ENCODE data around the gene ITLN1. TPM values are rescaled to one million over a fixed set of nuclear protein-coding genes. Genes with fewer than 3 reads are reported as not detected.

Gene ITLN1
- total RNA-seq, 2 experiments from 2014 or later = not detected

DNA sequence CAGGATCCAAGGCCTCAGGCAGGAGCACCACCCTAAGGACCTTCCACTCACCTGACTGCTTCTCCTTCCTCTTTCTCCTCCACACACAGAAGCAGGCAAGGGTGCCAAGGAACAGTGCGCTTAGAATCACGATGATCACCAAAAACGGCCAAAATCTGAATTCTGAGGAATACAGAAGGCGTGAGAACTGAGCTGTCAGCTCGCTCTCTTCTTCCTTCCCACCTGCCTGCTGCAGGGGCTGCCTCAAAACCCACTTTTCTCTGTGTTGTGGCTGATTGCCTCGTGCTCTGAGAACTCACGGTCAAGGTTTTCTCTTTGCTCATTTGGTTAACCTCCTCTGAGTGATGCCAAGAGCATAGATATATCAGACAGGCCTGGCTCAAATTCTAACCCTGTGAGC, 46.1 kb downstream of the ITLN1 start:
- Mint-ChIP-seq H3K9me3 (no peaks in the 10 kb centered on the region), H3K4me3 (peak overlapping the region; percentile 25), H3K4me1 (ENCODE audit: low read depth) (peaks cover 67% of the 10 kb centered on the region), H3K27ac (peak overlapping the region; percentile 99), H3K36me3 (ENCODE audit: low read depth) (no peaks in the 10 kb centered on the region), H3K27me3 (no peaks in the 10 kb centered on the region)
- POLR2A ChIA-PET = interaction anchor here (0.7 to 2.0 kb wide), 4 partner anchors 12 to 143 kb away, joined by 3 to 9 read pairs (median 4); partner anchors contain the start of gene LY9
- TF ChIP-seq, protein P1, sequence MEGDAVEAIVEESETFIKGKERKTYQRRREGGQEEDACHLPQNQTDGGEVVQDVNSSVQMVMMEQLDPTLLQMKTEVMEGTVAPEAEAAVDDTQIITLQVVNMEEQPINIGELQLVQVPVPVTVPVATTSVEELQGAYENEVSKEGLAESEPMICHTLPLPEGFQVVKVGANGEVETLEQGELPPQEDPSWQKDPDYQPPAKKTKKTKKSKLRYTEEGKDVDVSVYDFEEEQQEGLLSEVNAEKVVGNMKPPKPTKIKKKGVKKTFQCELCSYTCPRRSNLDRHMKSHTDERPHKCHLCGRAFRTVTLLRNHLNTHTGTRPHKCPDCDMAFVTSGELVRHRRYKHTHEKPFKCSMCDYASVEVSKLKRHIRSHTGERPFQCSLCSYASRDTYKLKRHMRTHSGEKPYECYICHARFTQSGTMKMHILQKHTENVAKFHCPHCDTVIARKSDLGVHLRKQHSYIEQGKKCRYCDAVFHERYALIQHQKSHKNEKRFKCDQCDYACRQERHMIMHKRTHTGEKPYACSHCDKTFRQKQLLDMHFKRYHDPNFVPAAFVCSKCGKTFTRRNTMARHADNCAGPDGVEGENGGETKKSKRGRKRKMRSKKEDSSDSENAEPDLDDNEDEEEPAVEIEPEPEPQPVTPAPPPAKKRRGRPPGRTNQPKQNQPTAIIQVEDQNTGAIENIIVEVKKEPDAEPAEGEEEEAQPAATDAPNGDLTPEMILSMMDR (IDR thresholded peaks at IDR 0.05) = no peak
- ATAC-seq (no peak), DNase-seq (peak; percentile 45)
- intact Hi-C loops (cut with micrococcal nuclease) = no loop called here
- CTCF ChIA-PET = interaction anchor here (0.8 to 12.6 kb wide), 12 partner anchors 12 to 151 kb away, joined by 3 to 298 read pairs (median 43); partner anchors contain the start of genes ITLN2 and LY9

GRCh38 chr1:160837558-160838205, 47.3 kb downstream of the ITLN1 start:
- H3K36me3 Mint-ChIP-seq (ENCODE audit: low read depth) = no peaks in the 10 kb centered on the region
- peak overlapping the region; percentile 57 for H3K4me3 Mint-ChIP-seq
- TF ChIP-seq, protein P1 (IDR thresholded peaks at IDR 0.05) = peak; percentile 44
- no peaks in the 10 kb centered on the region for H3K27me3 Mint-ChIP-seq
- DNase-seq (peak; percentile 92), ATAC-seq (peak; percentile 90)
- CTCF ChIA-PET = interaction anchor here (0.7 to 12.6 kb wide), 29 partner anchors 9 to 316 kb away, joined by 3 to 298 read pairs (median 4); partner anchors contain the start of genes ITLN1, ITLN2, KLHDC9 and LY9
- peaks cover 72% of the 10 kb centered on the region for H3K4me1 Mint-ChIP-seq (ENCODE audit: low read depth)
- no peaks in the 10 kb centered on the region for H3K9me3 Mint-ChIP-seq
- POLR2A ChIA-PET = interaction anchor here (0.5 to 2.3 kb wide), 23 partner anchors 8 to 494 kb away, joined by 3 to 10 read pairs (median 4); partner anchors contain the start of genes LY9 and NCSTN
- H3K27ac Mint-ChIP-seq = peak overlapping the region; percentile 99
- intact Hi-C loops (cut with micrococcal nuclease) = no loop called here

DNA sequence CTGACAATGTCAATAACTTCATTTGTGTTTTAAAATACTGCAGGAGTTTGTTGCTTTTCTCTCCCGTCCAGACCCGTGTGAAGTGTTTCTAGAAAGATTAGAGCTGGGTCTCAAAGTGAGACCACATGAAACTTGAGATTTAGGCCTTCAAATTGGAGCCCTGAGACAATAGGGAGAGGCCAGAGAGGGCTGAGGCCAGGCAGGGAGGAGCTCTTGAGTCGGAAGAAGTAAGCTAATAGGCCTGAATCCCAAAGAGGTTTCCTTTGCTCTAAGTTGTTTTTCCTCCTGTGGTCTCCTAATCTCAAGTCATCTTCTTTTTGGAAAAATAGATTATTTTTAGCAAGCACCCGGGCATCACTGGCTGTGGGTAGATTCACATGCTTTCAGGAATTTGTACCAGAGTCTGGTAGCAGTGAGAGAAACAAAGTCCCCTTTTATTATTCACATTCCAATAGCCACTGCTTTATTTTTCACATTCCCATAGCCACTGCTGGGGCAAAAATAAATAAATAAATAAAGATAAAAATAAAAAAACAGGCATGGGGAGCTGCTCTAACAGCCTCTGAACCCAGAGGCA, 47.9 kb downstream of the ITLN1 start:
- H3K4me1 Mint-ChIP-seq (ENCODE audit: low read depth) = peaks cover 66% of the 10 kb centered on the region
- ATAC-seq = no peak
- ChIA-PET POLR2A (interaction anchor here (0.5 to 2.3 kb wide), 24 partner anchors 9 to 494 kb away, joined by 3 to 10 read pairs (median 4); partner anchors contain the start of genes LY9 and NCSTN), CTCF (interaction anchor here (0.7 to 12.6 kb wide), 29 partner anchors 10 to 316 kb away, joined by 3 to 298 read pairs (median 5); partner anchors contain the start of genes CD48, ITLN1, ITLN2 and KLHDC9)
- H3K9me3 Mint-ChIP-seq = no peaks in the 10 kb centered on the region
- TF ChIP-seq, protein P1 (IDR thresholded peaks at IDR 0.05) = no peak
- peak overlapping the region; percentile 99 for H3K27ac Mint-ChIP-seq
- peak overlapping the region; percentile 19 for H3K4me3 Mint-ChIP-seq
- H3K36me3 Mint-ChIP-seq (ENCODE audit: low read depth) = no peaks in the 10 kb centered on the region
- H3K27me3 Mint-ChIP-seq = no peaks in the 10 kb centered on the region
- intact Hi-C loops (cut with micrococcal nuclease) = no loop called here
- no peak for DNase-seq

DNA sequence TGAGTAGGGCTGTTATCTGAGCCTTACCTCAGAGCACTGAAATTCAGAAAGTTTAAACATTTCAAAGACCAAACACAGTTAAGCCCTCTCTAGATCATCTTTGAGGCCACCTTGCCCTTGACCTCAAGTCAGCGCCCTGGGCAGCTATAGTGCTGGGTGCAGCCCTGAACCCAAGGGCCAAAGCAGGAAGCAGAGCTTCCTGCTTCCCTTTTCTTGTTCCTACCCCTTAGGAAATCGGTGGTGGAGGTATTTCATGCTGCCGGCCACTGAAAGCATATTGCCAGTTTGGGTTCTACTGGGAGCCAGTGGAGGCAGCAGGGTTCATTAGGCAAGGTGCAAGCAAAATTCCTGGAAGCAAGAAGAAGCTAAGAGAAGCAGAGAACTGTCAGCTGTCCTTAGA, 48.4 kb downstream of the ITLN1 start:
- DNase-seq (no peak), ATAC-seq (no peak)
- H3K36me3 Mint-ChIP-seq (ENCODE audit: low read depth) = no peaks in the 10 kb centered on the region
- POLR2A ChIA-PET = interaction anchor here (0.9 to 2.5 kb wide), 16 partner anchors 19 to 162 kb away, joined by 3 to 10 read pairs (median 4); partner anchors contain the start of gene LY9
- TF ChIP-seq, protein P1 (IDR thresholded peaks at IDR 0.05) = no peak
- H3K4me3 Mint-ChIP-seq = peak overlapping the region; percentile 19
- intact Hi-C loops (cut with micrococcal nuclease) = no loop called here
- H3K27ac Mint-ChIP-seq = peak overlapping the region; percentile 99
- CTCF ChIA-PET = interaction anchor here (0.8 to 12.6 kb wide), 28 partner anchors 8 to 261 kb away, joined by 3 to 298 read pairs (median 8); partner anchors contain the start of genes CD48, ITLN1, ITLN2 and KLHDC9
- no peaks in the 10 kb centered on the region for H3K27me3 Mint-ChIP-seq
- H3K4me1 Mint-ChIP-seq (ENCODE audit: low read depth) = peaks cover 65% of the 10 kb centered on the region
- H3K9me3 Mint-ChIP-seq = no peaks in the 10 kb centered on the region

All from activated CD8-positive, alpha-beta T cell treated with anti-CD3 and anti-CD28 coated beads for 36 hours (primary cell).